H1 (cell line): Measurements from ENCODE around the gene ANK2. TPM values are rescaled to one million over a fixed set of nuclear protein-coding genes. Genes with fewer than 3 reads are reported as not detected.

Experiments
- CTCF ChIA-PET: fragments of 300-600 bp; sonication (Branson Sonifier 250); formaldehyde crosslinking; loops from one replicate; lab custom pipeline; 2021; ENCODE audit not compliant: partially characterized antibody; lab: Charles Lee
- POLR2A ChIA-PET: fragments of 300-600 bp; sonication (Branson Sonifier 250); formaldehyde crosslinking; loops from one replicate; lab custom pipeline; 2021; ENCODE audit warnings: inconsistent platforms; ENCODE audit not compliant: partially characterized antibody; lab: Charles Lee
- DNase-seq, 2 experiments: peaks; one replicate each; pipeline versions ENCODE4 v3.0.0 to v3.0.0-alpha.2; 2010 to 2022; ENCODE audit warnings: low spot score in 2 of 2, low read depth in 1 of 2, mixed read lengths in 1 of 2
- FAIRE-seq: peaks from 2 replicates; lab custom pipeline; 2011; peaks lifted over from hg19 to GRCh38; lab: Jason Lieb, UNC
- H2AFZ ChIP-seq: 2 replicates; pipeline ENCODE4 v1.8.1; 2012; ENCODE audit warnings: low read length, inconsistent platforms
- H2AK5ac ChIP-seq: 2 replicates; pipeline ENCODE4 v1.6.1; 2013; ENCODE audit warnings: low read depth, low read length
- H2BK120ac ChIP-seq: replicated peaks from 2 replicates; pipeline ENCODE3; 2013; ENCODE audit warnings: low read depth, low read length, inconsistent platforms
- H2BK12ac ChIP-seq: 2 replicates; pipeline ENCODE4 v1.6.1; 2013; ENCODE audit warnings: low read depth, low read length
- H2BK15ac ChIP-seq: 2 replicates; pipeline ENCODE4 v1.6.1; 2013; ENCODE audit warnings: low read length
- H2BK20ac ChIP-seq: 2 replicates; pipeline ENCODE4 v1.6.1; 2013; ENCODE audit warnings: low read length
- H2BK5ac ChIP-seq: 2 replicates; pipeline ENCODE4 v1.6.1; 2013; ENCODE audit warnings: low read depth, low read length
- H3K14ac ChIP-seq: 2 replicates; pipeline ENCODE4 v1.6.1; 2013; ENCODE audit warnings: inconsistent platforms; ENCODE audit not compliant: insufficient read length
- H3K18ac ChIP-seq: 2 replicates; pipeline ENCODE4 v1.6.1; 2013; ENCODE audit warnings: low read length; ENCODE audit errors: extremely low read depth
- H3K23ac ChIP-seq: 2 replicates; pipeline ENCODE4 v1.6.1; 2013; ENCODE audit warnings: inconsistent platforms; ENCODE audit not compliant: insufficient read length
- H3K23me2 ChIP-seq: 2 replicates; pipeline ENCODE4 v1.6.1; 2013; ENCODE audit warnings: low read depth, low read length
- H3K27ac ChIP-seq: 2 replicates; pipeline ENCODE4 v1.6.1; 2011; ENCODE audit warnings: low read depth, low read length, inconsistent platforms
- H3K27me3 ChIP-seq, 4 experiments: replicated peaks in 1 of 4; 1 replicate in 1 of 4; 2 replicates in 3 of 4; pipeline versions ENCODE4 v1.6.1 to v1.8.1; 2011 to 2013; ENCODE audit warnings: low read length in 3 of 4, mild to moderate bottlenecking in 3 of 4, inconsistent platforms in 2 of 4, mixed read lengths in 2 of 4, moderate library complexity in 1 of 4; ENCODE audit not compliant: control insufficient read depth in 3 of 4, insufficient read depth in 3 of 4; ENCODE audit errors: extremely low read depth in 1 of 4
- H3K36me3 ChIP-seq, 4 experiments: 2 replicates each; pipeline versions ENCODE4 v1.6.1 to v1.8.1; 2011 to 2013; ENCODE audit warnings: mild to moderate bottlenecking in 4 of 4, low read length in 3 of 4, moderate library complexity in 2 of 4, control low read depth in 1 of 4, inconsistent platforms in 1 of 4; ENCODE audit not compliant: insufficient read depth in 4 of 4, control insufficient read depth in 2 of 4
- H3K4ac ChIP-seq: replicated peaks from 2 replicates; pipeline ENCODE3; 2013; ENCODE audit warnings: low read length, low read depth, mixed read lengths, inconsistent platforms; ENCODE audit not compliant: insufficient read length
- H3K4me1 ChIP-seq, 4 experiments: replicated peaks in 1 of 4; 1 replicate in 1 of 4; 2 replicates in 3 of 4; pipeline versions ENCODE4 v1.6.1 to v1.8.1; 2011 to 2013; ENCODE audit warnings: low read length in 3 of 4, inconsistent platforms in 2 of 4, mixed read lengths in 1 of 4; ENCODE audit not compliant: insufficient read depth in 4 of 4, control insufficient read depth in 3 of 4
- H3K4me2 ChIP-seq, 2 experiments: 2 replicates each; pipeline versions ENCODE4 v1.6.1 to v1.8.1; 2011 to 2013; ENCODE audit warnings: low read depth in 2 of 2, low read length in 2 of 2, control low read depth in 1 of 2, inconsistent platforms in 1 of 2, mild to moderate bottlenecking in 1 of 2; ENCODE audit not compliant: insufficient read depth in 1 of 2
- H3K4me3 ChIP-seq, 4 experiments: fragments of 200-600, 300-600 bp in 1 of 4; sonication (generic), shearing (Covaris generic), sonication (Bioruptor Twin) in 1 of 4; 2 replicates each; pipeline versions ENCODE4 v1.5.1 to v1.8.1; 2011 to 2016; ENCODE audit warnings: low read length in 4 of 4, low read depth in 3 of 4, control low read depth in 2 of 4, inconsistent platforms in 2 of 4, mild to moderate bottlenecking in 2 of 4, mixed read lengths in 1 of 4, moderate library complexity in 1 of 4; ENCODE audit not compliant: insufficient read depth in 2 of 4; ENCODE audit errors: extremely low read depth in 1 of 4
- H3K56ac ChIP-seq: replicated peaks from 2 replicates; pipeline ENCODE3; 2013; ENCODE audit warnings: low read depth, mild to moderate bottlenecking, mixed read lengths, low read length, inconsistent platforms; ENCODE audit not compliant: insufficient read length
- H3K79me1 ChIP-seq: 2 replicates; pipeline ENCODE4 v1.6.1; 2013; ENCODE audit warnings: low read depth, low read length, control low read depth
- H3K79me2 ChIP-seq, 2 experiments: 2 replicates each; pipeline versions ENCODE4 v1.6.1 to v1.8.1; 2012 to 2013; ENCODE audit warnings: low read length in 2 of 2, mild to moderate bottlenecking in 2 of 2, inconsistent platforms in 1 of 2; ENCODE audit not compliant: insufficient read depth in 2 of 2, control insufficient read depth in 1 of 2
- H3K9ac ChIP-seq, 4 experiments: replicated peaks in 1 of 4; 1 replicate in 1 of 4; 2 replicates in 3 of 4; pipeline versions ENCODE4 v1.6.1 to v1.8.1; 2011 to 2013; ENCODE audit warnings: low read depth in 3 of 4, low read length in 3 of 4, control low read depth in 2 of 4, mild to moderate bottlenecking in 2 of 4, moderate library complexity in 2 of 4, inconsistent platforms in 1 of 4; ENCODE audit errors: extremely low read depth in 1 of 4
- H3K9me3 ChIP-seq, 2 experiments: 2 replicates each; pipeline versions ENCODE4 v1.6.1 to v1.8.1; 2012 to 2013; ENCODE audit warnings: mild to moderate bottlenecking in 2 of 2, moderate library complexity in 2 of 2, control low read depth in 1 of 2, inconsistent platforms in 1 of 2, low read depth in 1 of 2, low read length in 1 of 2, mixed read lengths in 1 of 2; ENCODE audit not compliant: insufficient read depth in 2 of 2
- H4K20me1 ChIP-seq, 2 experiments: replicated peaks in 1 of 2; 2 replicates each; pipeline versions ENCODE3 to v1.8.1; 2011 to 2013; ENCODE audit warnings: inconsistent platforms in 2 of 2, low read length in 2 of 2, mild to moderate bottlenecking in 1 of 2; ENCODE audit not compliant: insufficient read depth in 2 of 2, control insufficient read depth in 1 of 2
- H4K5ac ChIP-seq: 2 replicates; pipeline ENCODE4 v1.6.1; 2013; ENCODE audit warnings: low read length, low read depth, mixed read lengths, inconsistent platforms; ENCODE audit not compliant: insufficient read length
- H4K8ac ChIP-seq: 2 replicates; pipeline ENCODE4 v1.8.0; 2013; ENCODE audit warnings: mild to moderate bottlenecking, moderate library complexity, low read length, inconsistent platforms; ENCODE audit not compliant: insufficient read depth; ENCODE audit errors: extremely low read depth
- H4K91ac ChIP-seq: replicated peaks from 2 replicates; pipeline ENCODE3; 2013; ENCODE audit warnings: low read length, mixed read lengths, inconsistent platforms; ENCODE audit not compliant: insufficient read length
- NANOG ChIP-seq: IDR thresholded peaks from 2 replicates; pipeline ENCODE4 v1.6.1; 2011; ENCODE audit warnings: low read length, low read depth, mild to moderate bottlenecking, inconsistent platforms; ENCODE audit not compliant: insufficient read depth, poor library complexity, severe bottlenecking
- WGBS, 2 experiments: shearing (Covaris generic) in 1 of 2; methylation state at CpG; one replicate each; pipeline versions ENCODE4 v1.1.6 to v1.1.7; 2013 to 2015; ENCODE audit warnings: low lambda C conversion rate in 2 of 2, mixed read lengths in 2 of 2, inconsistent platforms in 1 of 2, low coverage in 1 of 2, missing lambda C conversion rate in 1 of 2; ENCODE audit not compliant: insufficient replicate concordance in 2 of 2, insufficient coverage in 1 of 2, insufficient read length in 1 of 2; ENCODE audit errors: extremely low coverage in 1 of 2, missing lambda C conversion rate in 1 of 2; 5-methylcytosine and 5-hydroxymethylcytosine counted together
- polyA plus RNA-seq, 7 experiments: library from polyadenylated mRNA; depleted of rRNA in 3 of 7; stranded (reverse) in 5 of 7; unstranded in 2 of 7; fragments of >200 nt in 5 of 7; fragments of 200-250 nt in 2 of 7; gene quantifications; 1 replicate in 5 of 7; 2 replicates in 1 of 7; 4 replicates in 1 of 7; pipeline versions ENCODE4 v1.2.1 to v1.2.3, GENCODE V29; 2011 to 2013; ENCODE audit warnings: missing spikeins in 2 of 7, mixed read lengths in 2 of 7
- total RNA-seq: library from RNA; stranded (reverse); fragmentation: NEBNext Ultra II Directional; extraction: Animal tissue kit (Norgen Biotek cat#: 25700); gene quantifications from 2 replicates; pipeline ENCODE4 v1.2.1, GENCODE V29; 2021

The ANK2 gene
- total and polyA plus RNA-seq, 2 of the 8 experiments (the other 6 are each of a cell fraction or from before 2014, with no cell fraction given) = 14.2 to 35.1 TPM

GRCh38 chr4:113004655-113005054 is 44.8 kb upstream of the ANK2 start:
- no peak overlapping the region for H2BK20ac ChIP-seq
- no peak overlapping the region for H3K4ac ChIP-seq
- H2AK5ac ChIP-seq = no peak overlapping the region
- no peak overlapping the region for H4K8ac ChIP-seq
- no peak overlapping the region for H4K91ac ChIP-seq
- 82% methylated on average over 4 of the region's 4 CpGs; no CpG with 5 or more reads in 1 of the 2 experiments for WGBS, 2 experiments
- no peak overlapping the region for H2BK5ac ChIP-seq
- H2BK120ac ChIP-seq = no peak overlapping the region
- H4K20me1 ChIP-seq = no peaks in the 10 kb centered on the region
- no peak overlapping the region for H2BK12ac ChIP-seq
- H3K56ac ChIP-seq = no peak overlapping the region
- H3K4me2 ChIP-seq = no peak overlapping the region
- ChIA-PET POLR2A (no interaction called here), CTCF (interaction anchor here (0.8 to 1.3 kb wide), 5 partner anchors 12 to 37 kb away, joined by 3 to 6 read pairs (median 4); no protein-coding TSS in a partner anchor)
- no peaks in the 10 kb centered on the region; a peak in 1 of 7 replicates for H3K4me1 ChIP-seq
- DNase-seq = no peak
- H3K27me3 ChIP-seq = no peaks in the 10 kb centered on the region
- FAIRE-seq = no peak
- H3K27ac ChIP-seq = no peak overlapping the region
- no peak overlapping the region for H3K18ac ChIP-seq
- no peak overlapping the region for H2AFZ ChIP-seq
- no peak overlapping the region for H2BK15ac ChIP-seq
- TF ChIP-seq NANOG = no peak
- TF ChIP-seq, all 59 proteins: peak for 0
- Histone ChIP-seq H3K4me3 (no peak overlapping the region), H3K79me1 (no peaks in the 10 kb centered on the region), H3K9me3 (no peaks in the 10 kb centered on the region), H3K23me2 (no peaks in the 10 kb centered on the region), H3K9ac (no peak overlapping the region), H3K36me3 (no peaks in the 10 kb centered on the region), H3K79me2 (no peaks in the 10 kb centered on the region), H4K5ac (no peak overlapping the region), H3K14ac (no peak overlapping the region), H3K23ac (no peak overlapping the region)
